ENCODE data around the gene KIAA0232.

The KIAA0232 gene

GRCh38 chr4:6894086-6894478, 111.6 kb downstream of the KIAA0232 start:
- no peak for TF ChIP-seq CTCF (IDR thresholded peaks at IDR 0.05)

GRCh38 chr4:6894528-6895498, 112.3 kb downstream of the KIAA0232 start:
- no peak for TF ChIP-seq CTCF (IDR thresholded peaks at IDR 0.05)

- TF ChIP-seq CTCF (IDR thresholded peaks at IDR 0.05), result no peak
Observed at GRCh38 chr4:6896035-6896434, 113.5 kb downstream of the KIAA0232 start.

- no peak for TF ChIP-seq CTCF (IDR thresholded peaks at IDR 0.05)
Observed at GRCh38 chr4:6898763-6899162, 116.2 kb downstream of the KIAA0232 start.

GRCh38 chr4:6900181-6900812, 117.8 kb downstream of the KIAA0232 start:
- TF ChIP-seq CTCF (IDR thresholded peaks at IDR 0.05), result no peak

GRCh38 chr4:6900956-6901355, 118.4 kb downstream of the KIAA0232 start:
- no peak for TF ChIP-seq CTCF (IDR thresholded peaks at IDR 0.05)

- no peak for TF ChIP-seq CTCF (IDR thresholded peaks at IDR 0.05)
Observed at GRCh38 chr4:6901669-6902317, 119.3 kb downstream of the KIAA0232 start.

Data from LNCAP (cell line).